ENCODE measurements around the gene STXBP6. TPM values are rescaled to one million over a fixed set of nuclear protein-coding genes. Genes with fewer than 3 reads are reported as not detected.

Gene STXBP6
- total and polyA plus RNA-seq, 2 of the 13 experiments (the other 11 are each of a cell fraction or from before 2014, with no cell fraction given) = 35.3 to 42.8 TPM

DNA sequence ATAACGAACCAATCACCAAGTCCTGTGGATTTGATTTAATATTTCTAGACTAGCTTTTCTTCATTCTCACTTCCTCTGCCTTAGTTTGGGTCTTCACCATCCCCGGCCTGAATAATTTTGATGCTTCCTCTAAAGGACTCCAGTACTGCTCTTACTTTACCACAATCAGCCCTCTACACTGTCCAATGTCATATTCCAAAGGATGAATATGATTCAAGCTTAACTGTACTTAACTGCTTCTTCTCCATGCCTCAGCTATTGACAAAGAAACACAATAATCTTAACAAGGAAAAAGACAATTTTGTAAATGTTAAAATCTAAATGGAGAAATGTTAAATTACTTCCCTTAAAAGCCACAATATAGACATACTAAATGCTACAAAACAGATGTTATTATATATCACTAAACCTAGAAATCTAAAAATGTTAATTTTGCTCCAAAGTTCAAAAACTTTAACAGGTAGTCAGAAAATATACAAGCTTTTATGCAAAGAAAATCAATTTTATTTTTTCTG is 70.2 kb downstream of the STXBP6 start (continued):
- no peak for TF ChIP-seq ASH2L (IDR thresholded peaks at IDR 0.05; ENCODE audit: insufficient read length, low read depth, low read length)
- TF ChIP-seq ELF4 (CRISPR knock-in tag; IDR thresholded peaks at IDR 0.05; ENCODE audit: borderline replicate concordance) = no peak
- no peak for TF ChIP-seq ISL2 (CRISPR knock-in tag; IDR thresholded peaks at IDR 0.05)
- no peak for TF ChIP-seq ZNF326 (CRISPR knock-in tag; IDR thresholded peaks at IDR 0.05; ENCODE audit: borderline replicate concordance)
- no peak for TF ChIP-seq ZNF205 (CRISPR knock-in tag; IDR thresholded peaks at IDR 0.05)
- TF ChIP-seq, protein P1, sequence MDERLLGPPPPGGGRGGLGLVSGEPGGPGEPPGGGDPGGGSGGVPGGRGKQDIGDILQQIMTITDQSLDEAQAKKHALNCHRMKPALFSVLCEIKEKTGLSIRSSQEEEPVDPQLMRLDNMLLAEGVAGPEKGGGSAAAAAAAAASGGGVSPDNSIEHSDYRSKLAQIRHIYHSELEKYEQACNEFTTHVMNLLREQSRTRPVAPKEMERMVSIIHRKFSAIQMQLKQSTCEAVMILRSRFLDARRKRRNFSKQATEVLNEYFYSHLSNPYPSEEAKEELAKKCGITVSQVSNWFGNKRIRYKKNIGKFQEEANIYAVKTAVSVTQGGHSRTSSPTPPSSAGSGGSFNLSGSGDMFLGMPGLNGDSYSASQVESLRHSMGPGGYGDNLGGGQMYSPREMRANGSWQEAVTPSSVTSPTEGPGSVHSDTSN (CRISPR knock-in tag; IDR thresholded peaks at IDR 0.05) = no peak
- TF ChIP-seq SMAD3 (CRISPR knock-in tag; IDR thresholded peaks at IDR 0.05) = no peak
- no peak for TF ChIP-seq ZNF556 (CRISPR knock-in tag; IDR thresholded peaks at IDR 0.05; ENCODE audit: borderline replicate concordance)
- TF ChIP-seq, protein P2, sequence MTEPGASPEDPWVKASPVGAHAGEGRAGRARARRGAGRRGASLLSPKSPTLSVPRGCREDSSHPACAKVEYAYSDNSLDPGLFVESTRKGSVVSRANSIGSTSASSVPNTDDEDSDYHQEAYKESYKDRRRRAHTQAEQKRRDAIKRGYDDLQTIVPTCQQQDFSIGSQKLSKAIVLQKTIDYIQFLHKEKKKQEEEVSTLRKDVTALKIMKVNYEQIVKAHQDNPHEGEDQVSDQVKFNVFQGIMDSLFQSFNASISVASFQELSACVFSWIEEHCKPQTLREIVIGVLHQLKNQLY (CRISPR knock-in tag; IDR thresholded peaks at IDR 0.05) = no peak
- no peak for TF ChIP-seq ELF3 (CRISPR knock-in tag; IDR thresholded peaks at IDR 0.05)
- 0 out of 2 replicates have a peak, but pooled peaks have one; percentile 15 for TF ChIP-seq ZNF652 (CRISPR knock-in tag; IDR thresholded peaks at IDR 0.05; ENCODE audit: borderline replicate concordance, low read depth)
- no peak for TF ChIP-seq ZBTB44 (CRISPR knock-in tag; IDR thresholded peaks at IDR 0.05)
- no peak for TF ChIP-seq ZFYVE20 (CRISPR knock-in tag; IDR thresholded peaks at IDR 0.05; ENCODE audit: borderline replicate concordance, low read depth)
- TF ChIP-seq CC2D1A (CRISPR knock-in tag; IDR thresholded peaks at IDR 0.05) = 0 out of 2 replicates have a peak, but pooled peaks have one; percentile 41
- TF ChIP-seq KDM3A (CRISPR knock-in tag; IDR thresholded peaks at IDR 0.05; ENCODE audit: low read depth) = no peak
- TF ChIP-seq ATF1 (CRISPR knock-in tag; IDR thresholded peaks at IDR 0.05) = no peak
- TF ChIP-seq, protein P3, sequence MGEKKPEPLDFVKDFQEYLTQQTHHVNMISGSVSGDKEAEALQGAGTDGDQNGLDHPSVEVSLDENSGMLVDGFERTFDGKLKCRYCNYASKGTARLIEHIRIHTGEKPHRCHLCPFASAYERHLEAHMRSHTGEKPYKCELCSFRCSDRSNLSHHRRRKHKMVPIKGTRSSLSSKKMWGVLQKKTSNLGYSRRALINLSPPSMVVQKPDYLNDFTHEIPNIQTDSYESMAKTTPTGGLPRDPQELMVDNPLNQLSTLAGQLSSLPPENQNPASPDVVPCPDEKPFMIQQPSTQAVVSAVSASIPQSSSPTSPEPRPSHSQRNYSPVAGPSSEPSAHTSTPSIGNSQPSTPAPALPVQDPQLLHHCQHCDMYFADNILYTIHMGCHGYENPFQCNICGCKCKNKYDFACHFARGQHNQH (CRISPR knock-in tag; IDR thresholded peaks at IDR 0.05) = no peak
- TF ChIP-seq ZNF512 (CRISPR knock-in tag; IDR thresholded peaks at IDR 0.05) = no peak
- TF ChIP-seq ARNT2 (CRISPR knock-in tag; IDR thresholded peaks at IDR 0.05; ENCODE audit: low read depth) = 0 out of 2 replicates have a peak, but pooled peaks have one; percentile 38
- TF ChIP-seq KAT8 (CRISPR knock-in tag; IDR thresholded peaks at IDR 0.05) = peak; percentile 8; the same call in 1 of the 2 replicates

Data from HepG2 (cell line).